OCI-LY7 (cell line): ENCODE data around the gene RIMBP3B.
"Not testable (repeated sequence)": the region's sequence is repeated elsewhere in the genome, so short reads cannot be mapped to it uniquely, and the experiment has no call there.

Source experiments
- EZH2phosphoT487 ChIP-seq: fragments of 200-600 bp; sonication (generic); IDR thresholded peaks from 2 replicates; pipeline ENCODE4 v1.6.1; 2018; ENCODE audit warnings: low read depth, borderline replicate concordance, mild to moderate bottlenecking, mixed run types, antibody characterized with exemption, low read length, moderate library complexity, mixed read lengths
- TF ChIP-seq, protein P1 (sequence below): fragments of 200-600 bp; sonication (generic); conservative IDR thresholded peaks from 2 replicates; pipeline ENCODE4 v1.5.1; 2014; ENCODE audit warnings: mild to moderate bottlenecking, antibody characterized with exemption, low read length, moderate library complexity, mixed read lengths

DNA sequence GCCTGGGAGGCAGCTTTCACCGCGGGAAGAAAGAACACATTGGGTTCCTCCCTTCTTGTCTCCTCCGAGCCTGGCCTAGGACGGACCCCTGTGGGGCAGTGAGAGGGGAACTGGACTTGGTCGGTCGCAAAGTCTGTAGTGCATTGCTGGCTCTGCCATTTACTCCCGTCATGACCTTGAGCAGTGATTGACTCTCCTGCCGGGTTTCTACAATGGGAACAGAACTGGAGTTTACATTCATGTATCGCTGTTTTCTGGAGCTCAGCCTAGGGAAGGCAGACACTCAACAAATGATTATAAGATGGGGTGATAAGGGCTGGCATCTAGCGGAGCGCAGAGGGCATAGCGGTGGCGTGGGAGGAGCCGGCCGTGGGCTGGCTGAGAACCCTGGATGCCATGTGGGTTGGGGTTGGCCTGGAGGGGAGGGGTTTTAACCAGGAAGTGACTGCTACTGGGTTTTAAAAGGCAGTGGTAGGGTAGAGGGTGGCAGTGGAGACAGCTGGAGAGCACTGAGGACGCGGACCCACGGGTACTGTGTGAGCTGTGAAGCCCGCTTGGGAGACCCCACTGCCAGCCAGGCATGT is 36.7 kb downstream of the RIMBP3B start:
- TF ChIP-seq, protein P1, sequence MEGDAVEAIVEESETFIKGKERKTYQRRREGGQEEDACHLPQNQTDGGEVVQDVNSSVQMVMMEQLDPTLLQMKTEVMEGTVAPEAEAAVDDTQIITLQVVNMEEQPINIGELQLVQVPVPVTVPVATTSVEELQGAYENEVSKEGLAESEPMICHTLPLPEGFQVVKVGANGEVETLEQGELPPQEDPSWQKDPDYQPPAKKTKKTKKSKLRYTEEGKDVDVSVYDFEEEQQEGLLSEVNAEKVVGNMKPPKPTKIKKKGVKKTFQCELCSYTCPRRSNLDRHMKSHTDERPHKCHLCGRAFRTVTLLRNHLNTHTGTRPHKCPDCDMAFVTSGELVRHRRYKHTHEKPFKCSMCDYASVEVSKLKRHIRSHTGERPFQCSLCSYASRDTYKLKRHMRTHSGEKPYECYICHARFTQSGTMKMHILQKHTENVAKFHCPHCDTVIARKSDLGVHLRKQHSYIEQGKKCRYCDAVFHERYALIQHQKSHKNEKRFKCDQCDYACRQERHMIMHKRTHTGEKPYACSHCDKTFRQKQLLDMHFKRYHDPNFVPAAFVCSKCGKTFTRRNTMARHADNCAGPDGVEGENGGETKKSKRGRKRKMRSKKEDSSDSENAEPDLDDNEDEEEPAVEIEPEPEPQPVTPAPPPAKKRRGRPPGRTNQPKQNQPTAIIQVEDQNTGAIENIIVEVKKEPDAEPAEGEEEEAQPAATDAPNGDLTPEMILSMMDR = not testable (repeated sequence)
- not testable (repeated sequence) for TF ChIP-seq EZH2phosphoT487
